HepG2 (cell line): ENCODE measurements around the gene EFNA3. TPM values are rescaled to one million over a fixed set of nuclear protein-coding genes. Genes with fewer than 3 reads are reported as not detected.
A peak's percentile ranks its signal among the peaks of the same experiment; 100 is the strongest.

Experiments used
- ATF7 ChIP-seq, 2 experiments: fragments of 450-650 bp in 1 of 2; sonication (generic) in 1 of 2; formaldehyde crosslinking in 1 of 2; IDR thresholded peaks; 2 replicates each; pipeline versions ENCODE4 v1.4.0 to v1.6.1; 2016 to 2020; ENCODE audit warnings: antibody characterized with exemption in 1 of 2, mild to moderate bottlenecking in 1 of 2, missing genetic modification reagents in 1 of 2
- CBX5 ChIP-seq: sonication (generic); formaldehyde crosslinking; IDR thresholded peaks from 2 replicates; pipeline ENCODE4 v1.4.0; 2020; ENCODE audit warnings: missing genetic modification reagents, borderline replicate concordance
- CREM ChIP-seq, 2 experiments: sonication (generic) in 1 of 2; formaldehyde crosslinking in 1 of 2; IDR thresholded peaks; 2 replicates each; pipeline versions ENCODE4 v1.4.0 to v1.6.1; 2016 to 2020; ENCODE audit warnings: antibody characterized with exemption in 1 of 2, mild to moderate bottlenecking in 1 of 2, missing genetic modification reagents in 1 of 2
- FOXJ3 ChIP-seq: sonication (generic); formaldehyde crosslinking; IDR thresholded peaks from 2 replicates; pipeline ENCODE4 v1.4.0; 2020; ENCODE audit warnings: missing genetic modification reagents, mild to moderate bottlenecking, borderline replicate concordance
- HDAC1 ChIP-seq: sonication (generic); formaldehyde crosslinking; IDR thresholded peaks from 2 replicates; pipeline ENCODE4 v1.5.1; 2020; ENCODE audit warnings: mild to moderate bottlenecking, missing genetic modification reagents
- HNF4A ChIP-seq: sonication (generic); formaldehyde crosslinking; IDR thresholded peaks from 2 replicates; pipeline ENCODE4 v1.4.0; 2020; ENCODE audit warnings: missing genetic modification reagents
- RFX1 ChIP-seq: fragments of 450-650 bp; IDR thresholded peaks from 2 replicates; pipeline ENCODE4 v1.6.1; 2017
- THAP11 ChIP-seq: IDR thresholded peaks from 2 replicates; pipeline ENCODE4 v1.6.1; 2016; ENCODE audit warnings: missing biosample characterization, missing genetic modification reagents
- ZMYM3 ChIP-seq: sonication (generic); formaldehyde crosslinking; IDR thresholded peaks from 2 replicates; pipeline ENCODE4 v1.5.1; 2020; ENCODE audit warnings: mild to moderate bottlenecking, missing genetic modification reagents
- ZNF496 ChIP-seq: sonication (generic); formaldehyde crosslinking; IDR thresholded peaks from 2 replicates; pipeline ENCODE4 v1.8.1; 2023; ENCODE audit warnings: mild to moderate bottlenecking, moderate library complexity, missing genetic modification reagents; ENCODE audit not compliant: insufficient replicate concordance
- ZNF780A ChIP-seq: sonication (generic); formaldehyde crosslinking; IDR thresholded peaks from 2 replicates; pipeline ENCODE4 v1.8.0; 2022; ENCODE audit warnings: mild to moderate bottlenecking, missing genetic modification reagents, moderate library complexity
- ZNF850 ChIP-seq: sonication (generic); formaldehyde crosslinking; conservative IDR thresholded peaks from 2 replicates; pipeline ENCODE4 v1.9.0; 2021; ENCODE audit warnings: mild to moderate bottlenecking, missing genetic modification reagents
- polyA plus RNA-seq, 8 experiments: library from polyadenylated mRNA; depleted of rRNA in 3 of 8; stranded (reverse) in 7 of 8; unstranded in 1 of 8; fragments of >200 nt; fragmentation: Illumina TruSeq in 4 of 8; extraction: Trizol in 4 of 8; gene quantifications; 2 replicates each; pipeline versions ENCODE4 v1.2.1 to v1.2.3, GENCODE V29; 2011 to 2016; ENCODE audit warnings: low read depth in 4 of 8, missing spikeins in 1 of 8, mixed read lengths in 1 of 8; ENCODE audit not compliant: insufficient read depth in 1 of 8
- total RNA-seq, 5 experiments: library from RNA; depleted of rRNA; stranded (reverse); fragments of >200 nt; fragmentation: Illumina TruSeq; extraction: Trizol; gene quantifications; 2 replicates each; pipeline ENCODE4 v1.2.3, GENCODE V29; 2016; ENCODE audit warnings: low read depth in 1 of 5
- TF ChIP-seq, protein P1 (sequence below): sonication (generic); formaldehyde crosslinking; conservative IDR thresholded peaks from 2 replicates; pipeline ENCODE4 v1.4.0; 2020; ENCODE audit warnings: missing genetic modification reagents
- TF ChIP-seq, protein P2 (sequence below): sonication (generic); formaldehyde crosslinking; IDR thresholded peaks from 2 replicates; pipeline ENCODE4 v1.4.0; 2020; ENCODE audit warnings: missing genetic modification reagents
- TF ChIP-seq, protein P3 (sequence below): sonication (generic); formaldehyde crosslinking; IDR thresholded peaks from 2 replicates; pipeline ENCODE4 v1.5.0; 2020; ENCODE audit warnings: missing genetic modification reagents, mild to moderate bottlenecking, borderline replicate concordance
- TF ChIP-seq, protein P4 (sequence below): sonication (generic); formaldehyde crosslinking; IDR thresholded peaks from 2 replicates; pipeline ENCODE4 v1.4.0; 2020; ENCODE audit warnings: mild to moderate bottlenecking, missing genetic modification reagents

Gene EFNA3
- total and polyA plus RNA-seq, 2 of the 13 experiments (the other 11 are each of a cell fraction or from before 2014, with no cell fraction given): 1.0 to 5.7 TPM

DNA sequence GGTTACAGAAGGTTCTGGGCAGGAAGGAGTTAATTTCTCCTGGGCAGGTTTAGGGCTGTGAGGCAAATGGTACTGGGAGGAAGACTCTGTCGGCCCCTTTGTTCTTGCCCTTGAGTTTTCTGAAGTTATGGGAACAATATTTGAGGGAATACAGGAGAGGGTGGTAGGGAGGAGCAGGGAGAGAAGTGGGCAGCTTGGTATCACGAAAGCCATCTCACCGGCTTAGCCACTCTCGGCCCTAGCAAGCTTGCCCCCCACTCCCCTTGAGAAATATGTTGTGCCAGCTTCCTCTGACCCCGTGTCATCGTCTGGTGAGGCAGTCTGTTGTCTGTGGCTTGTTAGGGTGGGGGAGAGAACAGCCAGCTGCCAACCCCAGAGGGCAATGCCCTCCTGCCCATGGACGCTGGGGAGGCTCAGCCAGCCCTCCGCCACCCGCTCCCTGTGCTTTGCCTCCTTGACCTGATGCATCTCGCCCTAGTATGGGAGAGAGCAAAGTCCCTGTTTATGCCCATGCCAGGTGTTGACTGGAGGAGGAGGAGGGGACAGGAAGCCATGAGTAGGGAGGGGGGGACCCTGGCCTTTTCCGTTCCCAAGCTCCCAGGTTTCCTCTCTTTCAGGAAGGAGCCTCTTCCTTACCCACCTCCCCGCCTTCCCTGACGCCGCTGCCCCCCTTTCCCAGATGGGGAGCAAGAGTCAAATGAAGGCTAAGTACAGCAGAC, 50.3 kb downstream of the EFNA3 start (continued):
- TF ChIP-seq, protein P1, sequence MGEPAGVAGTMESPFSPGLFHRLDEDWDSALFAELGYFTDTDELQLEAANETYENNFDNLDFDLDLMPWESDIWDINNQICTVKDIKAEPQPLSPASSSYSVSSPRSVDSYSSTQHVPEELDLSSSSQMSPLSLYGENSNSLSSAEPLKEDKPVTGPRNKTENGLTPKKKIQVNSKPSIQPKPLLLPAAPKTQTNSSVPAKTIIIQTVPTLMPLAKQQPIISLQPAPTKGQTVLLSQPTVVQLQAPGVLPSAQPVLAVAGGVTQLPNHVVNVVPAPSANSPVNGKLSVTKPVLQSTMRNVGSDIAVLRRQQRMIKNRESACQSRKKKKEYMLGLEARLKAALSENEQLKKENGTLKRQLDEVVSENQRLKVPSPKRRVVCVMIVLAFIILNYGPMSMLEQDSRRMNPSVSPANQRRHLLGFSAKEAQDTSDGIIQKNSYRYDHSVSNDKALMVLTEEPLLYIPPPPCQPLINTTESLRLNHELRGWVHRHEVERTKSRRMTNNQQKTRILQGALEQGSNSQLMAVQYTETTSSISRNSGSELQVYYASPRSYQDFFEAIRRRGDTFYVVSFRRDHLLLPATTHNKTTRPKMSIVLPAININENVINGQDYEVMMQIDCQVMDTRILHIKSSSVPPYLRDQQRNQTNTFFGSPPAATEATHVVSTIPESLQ: no peak
- TF ChIP-seq ZMYM3 (peak; percentile 67), ZNF496 (CRISPR knock-in tag) (no peak), ATF7 (IDR thresholded peaks at IDR 0.05) (no peak), ATF7 (CRISPR knock-in tag; IDR thresholded peaks at IDR 0.05) (0 out of 2 replicates have a peak, but pooled peaks have one; percentile 63), ZNF780A (CRISPR knock-in tag) (no peak), THAP11 (peak; percentile 80), RFX1 (no peak), ZNF850 (CRISPR knock-in tag) (no peak), CREM (IDR thresholded peaks at IDR 0.05) (peak; percentile 81), CREM (CRISPR knock-in tag; IDR thresholded peaks at IDR 0.05) (no peak), HNF4A (CRISPR knock-in tag) (peak; percentile 96), CBX5 (CRISPR knock-in tag) (no peak; the same call in 1 of the 2 replicates), HDAC1 (CRISPR knock-in tag) (peak; percentile 89), FOXJ3 (CRISPR knock-in tag) (0 out of 2 replicates have a peak, but pooled peaks have one; percentile 23)
- TF ChIP-seq, protein P2, sequence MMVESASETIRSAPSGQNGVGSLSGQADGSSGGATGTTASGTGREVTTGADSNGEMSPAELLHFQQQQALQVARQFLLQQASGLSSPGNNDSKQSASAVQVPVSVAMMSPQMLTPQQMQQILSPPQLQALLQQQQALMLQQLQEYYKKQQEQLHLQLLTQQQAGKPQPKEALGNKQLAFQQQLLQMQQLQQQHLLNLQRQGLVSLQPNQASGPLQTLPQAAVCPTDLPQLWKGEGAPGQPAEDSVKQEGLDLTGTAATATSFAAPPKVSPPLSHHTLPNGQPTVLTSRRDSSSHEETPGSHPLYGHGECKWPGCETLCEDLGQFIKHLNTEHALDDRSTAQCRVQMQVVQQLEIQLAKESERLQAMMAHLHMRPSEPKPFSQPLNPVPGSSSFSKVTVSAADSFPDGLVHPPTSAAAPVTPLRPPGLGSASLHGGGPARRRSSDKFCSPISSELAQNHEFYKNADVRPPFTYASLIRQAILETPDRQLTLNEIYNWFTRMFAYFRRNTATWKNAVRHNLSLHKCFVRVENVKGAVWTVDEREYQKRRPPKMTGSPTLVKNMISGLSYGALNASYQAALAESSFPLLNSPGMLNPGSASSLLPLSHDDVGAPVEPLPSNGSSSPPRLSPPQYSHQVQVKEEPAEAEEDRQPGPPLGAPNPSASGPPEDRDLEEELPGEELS (CRISPR knock-in tag): peak; percentile 97
- TF ChIP-seq, protein P3, sequence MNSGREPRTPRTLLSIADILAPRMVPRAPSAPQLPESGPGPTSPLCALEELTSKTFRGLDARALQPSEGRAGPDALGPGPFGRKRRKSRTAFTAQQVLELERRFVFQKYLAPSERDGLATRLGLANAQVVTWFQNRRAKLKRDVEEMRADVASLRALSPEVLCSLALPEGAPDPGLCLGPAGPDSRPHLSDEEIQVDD (CRISPR knock-in tag): no peak
- TF ChIP-seq, protein P4, sequence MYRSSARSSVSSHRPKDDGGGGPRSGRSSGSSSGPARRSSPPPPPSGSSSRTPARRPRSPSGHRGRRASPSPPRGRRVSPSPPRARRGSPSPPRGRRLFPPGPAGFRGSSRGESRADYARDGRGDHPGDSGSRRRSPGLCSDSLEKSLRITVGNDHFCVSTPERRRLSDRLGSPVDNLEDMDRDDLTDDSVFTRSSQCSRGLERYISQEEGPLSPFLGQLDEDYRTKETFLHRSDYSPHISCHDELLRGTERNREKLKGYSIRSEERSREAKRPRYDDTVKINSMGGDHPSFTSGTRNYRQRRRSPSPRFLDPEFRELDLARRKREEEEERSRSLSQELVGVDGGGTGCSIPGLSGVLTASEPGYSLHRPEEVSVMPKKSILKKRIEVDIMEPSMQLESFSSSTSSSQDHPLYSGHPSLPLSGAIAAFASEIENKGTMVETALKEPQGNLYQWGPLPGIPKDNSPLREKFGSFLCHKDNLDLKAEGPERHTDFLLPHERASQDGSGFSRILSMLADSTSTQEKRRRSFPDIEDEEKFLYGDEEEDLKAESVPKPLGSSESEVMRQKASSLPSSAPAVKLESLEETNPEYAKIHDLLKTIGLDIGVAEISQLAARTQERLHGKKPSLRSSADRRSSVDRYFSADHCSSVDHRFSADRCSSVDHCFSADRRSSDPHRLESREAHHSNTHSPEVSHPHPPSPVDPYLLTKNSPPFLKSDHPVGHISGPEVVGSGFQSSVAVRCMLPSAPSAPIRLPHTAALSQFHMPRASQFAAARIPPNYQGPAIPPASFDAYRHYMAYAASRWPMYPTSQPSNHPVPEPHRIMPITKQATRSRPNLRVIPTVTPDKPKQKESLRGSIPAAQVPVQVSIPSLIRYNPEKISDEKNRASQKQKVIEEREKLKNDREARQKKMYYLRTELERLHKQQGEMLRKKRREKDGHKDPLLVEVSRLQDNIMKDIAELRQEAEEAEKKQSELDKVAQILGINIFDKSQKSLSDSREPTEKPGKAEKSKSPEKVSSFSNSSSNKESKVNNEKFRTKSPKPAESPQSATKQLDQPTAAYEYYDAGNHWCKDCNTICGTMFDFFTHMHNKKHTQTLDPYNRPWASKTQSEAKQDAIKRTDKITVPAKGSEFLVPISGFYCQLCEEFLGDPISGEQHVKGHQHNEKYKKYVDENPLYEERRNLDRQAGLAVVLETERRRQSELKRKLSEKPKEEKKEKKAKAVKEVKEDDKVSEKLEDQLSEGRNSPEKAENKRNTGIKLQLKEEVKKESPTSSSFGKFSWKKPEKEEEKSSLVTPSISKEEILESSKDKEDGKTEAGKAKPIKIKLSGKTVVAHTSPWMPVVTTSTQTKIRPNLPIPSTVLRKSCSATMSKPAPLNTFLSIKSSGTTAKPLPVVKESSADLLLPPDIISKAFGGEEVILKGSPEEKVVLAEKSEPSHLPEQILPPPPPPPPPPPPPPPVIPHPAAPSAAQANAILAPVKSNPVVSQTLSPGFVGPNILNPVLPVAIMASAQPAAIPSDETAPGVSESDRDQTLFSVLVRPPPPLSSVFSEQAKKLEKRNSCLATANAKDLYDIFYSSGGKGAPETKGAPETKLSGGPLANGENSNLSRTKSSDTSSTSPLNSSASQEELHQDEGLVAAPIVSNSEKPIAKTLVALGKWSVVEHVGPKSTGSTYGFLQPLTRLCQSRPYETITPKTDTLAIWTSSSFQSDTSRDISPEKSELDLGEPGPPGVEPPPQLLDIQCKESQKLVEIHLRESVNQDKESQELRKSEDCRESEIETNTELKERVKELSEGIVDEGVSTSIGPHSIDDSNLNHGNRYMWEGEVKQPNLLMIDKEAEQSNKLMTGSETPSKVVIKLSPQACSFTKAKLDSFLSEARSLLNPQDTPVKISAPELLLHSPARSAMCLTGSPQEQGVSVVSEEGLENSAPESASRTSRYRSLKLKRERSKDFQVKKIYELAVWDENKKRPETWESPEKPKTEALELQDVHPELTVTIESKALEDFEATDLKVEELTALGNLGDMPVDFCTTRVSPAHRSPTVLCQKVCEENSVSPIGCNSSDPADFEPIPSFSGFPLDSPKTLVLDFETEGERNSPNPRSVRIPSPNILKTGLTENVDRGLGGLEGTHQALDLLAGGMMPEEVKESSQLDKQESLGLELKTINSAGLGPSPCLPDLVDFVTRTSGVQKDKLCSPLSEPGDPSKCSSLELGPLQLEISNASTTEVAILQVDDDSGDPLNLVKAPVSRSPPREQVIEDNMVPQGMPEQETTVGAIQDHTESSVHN (CRISPR knock-in tag): peak; percentile 60; the same call in 1 of the 2 replicates
